Sigmoid colon (tissue), 3 donors: ENCODE measurements around the gene ALS2.

Source experiments
- CTCF ChIP-seq, 4 experiments: fragments of 450-650 bp in 3 of 4; fragments of 200-600 bp in 1 of 4; IDR thresholded peaks; one replicate each; pipeline ENCODE4 v1.5.1; 2016 to 2019; ENCODE audit warnings: antibody characterized with exemption in 4 of 4, mild to moderate bottlenecking in 3 of 4, moderate library complexity in 2 of 4
- POLR2A ChIP-seq, 2 donors: fragments of 450-650 bp; IDR thresholded peaks; one replicate each; pipeline ENCODE4 v1.6.1; 2016; ENCODE audit warnings: antibody characterized with exemption in 2 of 2, mild to moderate bottlenecking in 2 of 2, moderate library complexity in 2 of 2

GRCh38 chr2:201674298-201674697, 106.4 kb downstream of the ALS2 start:
- TF ChIP-seq POLR2A (IDR thresholded peaks at IDR 0.05) (no peak), CTCF (IDR thresholded peaks at IDR 0.05) (no peak)
